Vagina (tissue), 2 donors: ENCODE results near the gene ELK3. TPM values are rescaled to one million over a fixed set of nuclear protein-coding genes. Genes with fewer than 3 reads are reported as not detected.

Experiments
- DNase-seq, 2 donors: peaks; one replicate each; pipeline ENCODE4 v3.0.0-alpha.2; 2017; ENCODE audit errors: extremely low spot score in 2 of 2
- H3K27ac ChIP-seq: fragments of 200-600 bp; sonication (generic); one replicate; pipeline ENCODE4 v1.5.1; 2019
- H3K27me3 ChIP-seq: fragments of 200-600 bp; sonication (generic); one replicate; pipeline ENCODE4 v1.5.1; 2019
- H3K36me3 ChIP-seq, 2 donors: fragments of 200-600 bp; sonication (generic); one replicate each; pipeline ENCODE4 v1.5.1; 2017 to 2019
- H3K4me1 ChIP-seq: fragments of 200-600 bp; sonication (generic); one replicate; pipeline ENCODE4 v1.5.1; 2019
- H3K4me3 ChIP-seq, 2 donors: fragments of 200-600 bp; sonication (generic); 1 replicate in 1 of 2; 2 replicates in 1 of 2; pipeline ENCODE4 v1.5.1; 2016 to 2019
- H3K9me3 ChIP-seq: fragments of 200-600 bp; sonication (generic); one replicate; pipeline ENCODE4 v1.5.1; 2019
- POLR2A ChIP-seq, 2 donors: fragments of 450-650 bp; IDR thresholded peaks; one replicate each; pipeline ENCODE4 v1.6.1; 2017; ENCODE audit warnings: antibody characterized with exemption in 2 of 2, mild to moderate bottlenecking in 2 of 2, moderate library complexity in 2 of 2
- POLR2AphosphoS5 ChIP-seq, 2 donors: sonication (generic); formaldehyde crosslinking; IDR thresholded peaks; one replicate each; pipeline ENCODE4 v1.9.0; 2017; ENCODE audit warnings: antibody characterized with exemption in 2 of 2, mild to moderate bottlenecking in 2 of 2, low read depth in 1 of 2; ENCODE audit not compliant: insufficient read depth in 1 of 2
- intact Hi-C: fragments of 100-400 bp; cut with DNase I; formaldehyde crosslinking; loops from one replicate; pipeline ENCODE4 v1.15.1; 2023
- total RNA-seq: library from RNA; depleted of rRNA; stranded (reverse); fragments of >200 nt; gene quantifications from one replicate; pipeline ENCODE4 v1.2.3, GENCODE V29; 2016
- TF ChIP-seq, protein P1 (sequence below), 3 experiments: fragments of 450-650 bp in 2 of 3; fragments of 200-600 bp in 1 of 3; sonication (generic) in 1 of 3; IDR thresholded peaks; one replicate each; pipeline ENCODE4 v1.5.1; 2017 to 2019; ENCODE audit warnings: antibody characterized with exemption in 3 of 3, mild to moderate bottlenecking in 2 of 3, moderate library complexity in 2 of 3

The ELK3 gene
- total RNA-seq, 1 donor from 2014 or later: 39.5 TPM

DNA sequence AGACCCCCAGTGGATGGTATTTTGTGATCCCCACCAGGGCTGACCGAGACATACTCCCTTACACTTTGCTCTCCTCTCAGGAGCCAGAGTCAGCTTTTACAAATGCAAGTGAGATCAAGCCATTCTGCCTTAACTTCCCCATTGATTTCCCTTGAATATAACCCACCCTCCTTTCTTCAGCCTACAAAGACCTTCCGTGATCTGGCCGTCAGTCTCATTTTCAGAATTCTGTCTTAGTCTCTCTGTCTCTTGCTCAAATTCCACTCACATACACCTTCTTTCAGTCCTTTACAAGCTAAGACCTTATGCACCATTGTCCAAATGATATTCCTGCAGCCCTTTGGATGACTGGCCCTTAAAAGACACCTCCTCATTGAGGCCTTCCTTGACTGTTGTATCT lies 39.0 kb upstream of the ELK3 start:
- intact Hi-C loops: no loop called here
- H3K36me3 ChIP-seq: no peaks in the 10 kb centered on the region
- no peak overlapping the region for H3K27ac ChIP-seq
- TF ChIP-seq, protein P1, sequence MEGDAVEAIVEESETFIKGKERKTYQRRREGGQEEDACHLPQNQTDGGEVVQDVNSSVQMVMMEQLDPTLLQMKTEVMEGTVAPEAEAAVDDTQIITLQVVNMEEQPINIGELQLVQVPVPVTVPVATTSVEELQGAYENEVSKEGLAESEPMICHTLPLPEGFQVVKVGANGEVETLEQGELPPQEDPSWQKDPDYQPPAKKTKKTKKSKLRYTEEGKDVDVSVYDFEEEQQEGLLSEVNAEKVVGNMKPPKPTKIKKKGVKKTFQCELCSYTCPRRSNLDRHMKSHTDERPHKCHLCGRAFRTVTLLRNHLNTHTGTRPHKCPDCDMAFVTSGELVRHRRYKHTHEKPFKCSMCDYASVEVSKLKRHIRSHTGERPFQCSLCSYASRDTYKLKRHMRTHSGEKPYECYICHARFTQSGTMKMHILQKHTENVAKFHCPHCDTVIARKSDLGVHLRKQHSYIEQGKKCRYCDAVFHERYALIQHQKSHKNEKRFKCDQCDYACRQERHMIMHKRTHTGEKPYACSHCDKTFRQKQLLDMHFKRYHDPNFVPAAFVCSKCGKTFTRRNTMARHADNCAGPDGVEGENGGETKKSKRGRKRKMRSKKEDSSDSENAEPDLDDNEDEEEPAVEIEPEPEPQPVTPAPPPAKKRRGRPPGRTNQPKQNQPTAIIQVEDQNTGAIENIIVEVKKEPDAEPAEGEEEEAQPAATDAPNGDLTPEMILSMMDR (IDR thresholded peaks at IDR 0.05): no peak
- TF ChIP-seq POLR2AphosphoS5 (IDR thresholded peaks at IDR 0.05; ENCODE audit: insufficient read depth in 1 of 2, low read depth in 1 of 2) (no peak), POLR2A (IDR thresholded peaks at IDR 0.05) (no peak)
- H3K9me3 ChIP-seq: no peaks in the 10 kb centered on the region
- H3K4me3 ChIP-seq: no peak overlapping the region
- no peaks in the 10 kb centered on the region for H3K27me3 ChIP-seq
- DNase-seq: no peak
- H3K4me1 ChIP-seq: no peaks in the 10 kb centered on the region

DNA sequence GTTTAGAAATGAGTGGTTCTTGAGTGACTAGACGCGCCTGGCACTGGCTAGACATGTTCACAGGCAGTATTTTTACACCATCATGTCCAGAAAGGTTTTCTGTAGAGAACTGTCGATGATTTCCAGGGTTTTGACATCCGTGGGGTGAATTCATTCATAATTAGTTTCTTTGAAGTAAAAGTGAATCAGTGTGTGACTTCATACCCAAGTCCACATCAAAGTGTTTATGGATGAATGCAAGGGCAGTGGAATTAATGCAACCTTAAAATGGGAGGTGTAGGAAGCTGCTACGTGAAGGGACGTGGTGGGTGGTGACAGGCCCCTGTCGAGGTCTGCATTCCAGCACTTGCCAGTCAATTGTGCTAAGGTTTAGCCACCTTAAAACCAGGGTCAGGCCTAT lies 38.4 kb upstream of the ELK3 start:
- no peaks in the 10 kb centered on the region for H3K9me3 ChIP-seq
- no peak overlapping the region for H3K4me3 ChIP-seq
- no peaks in the 10 kb centered on the region for H3K27me3 ChIP-seq
- intact Hi-C loops: no loop called here
- no peak for DNase-seq
- H3K36me3 ChIP-seq: no peaks in the 10 kb centered on the region
- no peaks in the 10 kb centered on the region for H3K4me1 ChIP-seq
- no peak overlapping the region for H3K27ac ChIP-seq
- no peak for TF ChIP-seq POLR2AphosphoS5 (IDR thresholded peaks at IDR 0.05; ENCODE audit: insufficient read depth in 1 of 2, low read depth in 1 of 2)
- TF ChIP-seq, protein P1 (IDR thresholded peaks at IDR 0.05): no peak
- TF ChIP-seq POLR2A (IDR thresholded peaks at IDR 0.05): no peak

DNA sequence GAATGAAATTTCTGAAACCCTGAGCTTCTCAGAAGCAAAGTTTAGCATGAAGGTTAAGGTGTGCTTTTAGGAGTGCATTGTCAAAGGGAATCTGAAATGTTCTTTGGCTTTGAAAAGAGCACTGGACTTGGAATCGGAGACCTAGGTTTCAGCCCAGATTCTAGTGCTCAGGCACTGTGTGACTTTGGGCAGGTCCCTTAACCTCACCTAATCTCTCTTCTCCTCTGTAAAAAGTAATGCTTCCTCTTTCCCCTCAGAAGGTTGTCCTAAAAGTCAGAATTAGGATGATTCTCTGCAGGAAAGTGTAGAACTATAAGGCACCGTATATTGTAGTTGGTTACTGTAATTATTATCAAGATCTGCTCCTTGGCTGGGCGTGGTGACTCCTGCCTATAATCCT lies 38.0 kb upstream of the ELK3 start:
- Histone ChIP-seq H3K27me3 (no peaks in the 10 kb centered on the region), H3K36me3 (no peaks in the 10 kb centered on the region), H3K4me3 (no peak overlapping the region), H3K9me3 (no peaks in the 10 kb centered on the region), H3K27ac (no peak overlapping the region), H3K4me1 (no peaks in the 10 kb centered on the region)
- intact Hi-C loops: no loop called here
- DNase-seq: no peak
- TF ChIP-seq POLR2A (IDR thresholded peaks at IDR 0.05) (no peak), POLR2AphosphoS5 (IDR thresholded peaks at IDR 0.05; ENCODE audit: insufficient read depth in 1 of 2, low read depth in 1 of 2) (no peak)
- TF ChIP-seq, protein P1 (IDR thresholded peaks at IDR 0.05): no peak

DNA sequence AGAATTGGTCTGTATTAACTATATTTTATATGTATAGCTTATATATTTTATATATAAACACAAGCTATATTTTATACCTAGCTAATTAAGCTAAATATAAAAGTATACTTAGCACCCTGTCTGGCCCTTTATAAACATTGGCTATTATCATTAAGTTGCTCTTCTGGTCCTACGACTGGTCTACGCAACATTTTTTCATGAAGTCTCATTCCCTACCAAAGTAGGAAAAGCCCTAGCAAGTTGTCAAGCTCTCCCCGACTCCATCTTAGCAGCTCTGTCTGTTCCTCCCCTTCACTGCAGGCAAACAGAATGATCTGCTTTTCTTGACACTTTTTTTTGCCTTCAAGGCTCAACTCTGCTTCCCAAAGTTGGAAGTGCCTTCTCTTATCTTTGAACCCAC lies 36.7 kb upstream of the ELK3 start:
- intact Hi-C loops: no loop called here
- H3K36me3 ChIP-seq: no peaks in the 10 kb centered on the region
- no peak for DNase-seq
- no peaks in the 10 kb centered on the region for H3K27me3 ChIP-seq
- H3K4me1 ChIP-seq: no peaks in the 10 kb centered on the region
- H3K27ac ChIP-seq: no peak overlapping the region
- no peaks in the 10 kb centered on the region for H3K9me3 ChIP-seq
- TF ChIP-seq POLR2AphosphoS5 (IDR thresholded peaks at IDR 0.05; ENCODE audit: insufficient read depth in 1 of 2, low read depth in 1 of 2) (no peak), POLR2A (IDR thresholded peaks at IDR 0.05) (no peak)
- TF ChIP-seq, protein P1 (IDR thresholded peaks at IDR 0.05): no peak
- no peak overlapping the region for H3K4me3 ChIP-seq

DNA sequence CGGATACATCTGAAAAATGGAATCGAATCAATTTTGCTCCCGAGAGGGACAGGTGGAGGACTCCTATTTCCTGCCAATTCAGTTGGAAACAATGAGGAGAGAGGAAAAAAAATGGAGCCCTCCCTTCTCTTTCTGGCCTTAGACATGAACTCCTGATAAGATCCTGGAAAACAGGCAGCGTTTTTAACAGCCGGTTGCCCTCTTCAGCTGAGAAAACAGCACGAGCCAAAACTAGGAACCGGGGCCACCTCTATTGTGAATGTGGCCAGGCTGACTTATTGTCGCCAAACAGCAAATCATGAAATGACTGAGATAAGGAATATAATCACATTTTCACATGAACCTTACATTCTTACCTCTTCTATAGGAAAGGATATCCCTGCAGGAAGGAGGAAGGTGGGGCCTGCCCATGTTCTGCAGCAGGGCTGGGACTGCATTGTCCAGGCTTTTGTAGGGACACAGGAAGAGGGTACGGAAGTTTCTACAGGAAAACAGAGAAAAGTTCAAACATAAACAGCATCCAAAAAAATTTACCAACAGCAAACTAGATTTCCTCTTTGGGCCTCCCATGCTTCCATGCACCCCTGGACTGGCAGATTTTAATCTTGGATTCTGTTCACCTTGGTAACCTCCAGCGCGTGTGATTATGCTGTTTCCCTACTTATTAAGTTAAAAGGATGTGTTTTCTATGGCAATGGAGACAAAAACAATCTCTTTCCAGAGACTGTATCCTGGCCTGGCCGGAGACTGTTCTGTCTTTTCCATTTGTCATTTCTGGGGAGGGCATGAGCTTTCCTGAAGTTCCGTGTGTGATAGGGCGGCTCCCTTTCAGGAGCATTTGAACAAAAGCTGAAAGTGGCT lies 29.0 kb upstream of the ELK3 start:
- no peaks in the 10 kb centered on the region for H3K9me3 ChIP-seq
- TF ChIP-seq, protein P1 (IDR thresholded peaks at IDR 0.05): no peak
- no peak for TF ChIP-seq POLR2A (IDR thresholded peaks at IDR 0.05)
- TF ChIP-seq POLR2AphosphoS5 (IDR thresholded peaks at IDR 0.05; ENCODE audit: insufficient read depth in 1 of 2, low read depth in 1 of 2): peak in 1 of 2 donors; percentile 67
- H3K36me3 ChIP-seq: no peaks in the 10 kb centered on the region
- H3K4me1 ChIP-seq: no peaks in the 10 kb centered on the region
- no peaks in the 10 kb centered on the region for H3K27me3 ChIP-seq
- no peak overlapping the region for H3K27ac ChIP-seq
- intact Hi-C loops: no loop called here
- no peak for DNase-seq
- H3K4me3 ChIP-seq: no peak overlapping the region
